Calu3 (cell line): ENCODE data around the gene SMPD2. TPM values are rescaled to one million over a fixed set of nuclear protein-coding genes. Genes with fewer than 3 reads are reported as not detected.

ENCODE experiments used
- BruUV-seq: library from RNA; stranded (reverse); fragments of 400-500 nt; replicated peaks from 2 replicates; lab custom pipeline; 2021; lab: Mats Ljungman, UMichigan
- CTCF ChIA-PET: fragments of 300-600 bp; sonication (Branson Sonifier 250); formaldehyde crosslinking; loops from one replicate; lab custom pipeline; 2022; ENCODE audit warnings: antibody characterized with exemption; lab: Charles Lee
- DNase-seq: peaks from one replicate; pipeline ENCODE4 v3.0.0; 2022
- H3K27ac Mint-ChIP-seq: one replicate; pipeline ENCODE4 v1.8.0; 2022; ENCODE audit warnings: mixed read lengths; ENCODE audit not compliant: unreplicated experiment
- H3K27me3 Mint-ChIP-seq: one replicate; pipeline ENCODE4 v1.8.0; 2022; ENCODE audit warnings: mixed read lengths; ENCODE audit not compliant: unreplicated experiment
- H3K36me3 Mint-ChIP-seq: one replicate; pipeline ENCODE4 v1.8.0; 2022; ENCODE audit warnings: mild to moderate bottlenecking, moderate library complexity, mixed read lengths; ENCODE audit not compliant: insufficient read depth, unreplicated experiment
- H3K4me1 Mint-ChIP-seq: one replicate; pipeline ENCODE4 v1.8.0; 2022; ENCODE audit warnings: mild to moderate bottlenecking, low read depth, mixed read lengths; ENCODE audit not compliant: unreplicated experiment
- H3K4me3 Mint-ChIP-seq: one replicate; pipeline ENCODE4 v1.8.0; 2022; ENCODE audit warnings: mild to moderate bottlenecking, low read depth, moderate library complexity, mixed read lengths; ENCODE audit not compliant: unreplicated experiment
- H3K9me3 Mint-ChIP-seq: one replicate; pipeline ENCODE4 v1.8.0; 2022; ENCODE audit warnings: low read depth, mixed read lengths; ENCODE audit not compliant: unreplicated experiment
- CTCF ChIP-seq: fragments of 200-600 bp; IDR thresholded peaks from one replicate; pipeline ENCODE4 v1.8.0; 2022; ENCODE audit warnings: antibody characterized with exemption; ENCODE audit not compliant: unreplicated experiment
- intact Hi-C: fragments of 100-400 bp; cut with micrococcal nuclease; formaldehyde crosslinking; loops from one replicate; pipeline ENCODE4 v1.10.0; 2022; ENCODE audit not compliant: unreplicated experiment
- total RNA-seq: library from RNA; stranded (reverse); gene quantifications from 2 replicates; pipeline ENCODE4 v1.2.3, GENCODE V29; 2022

The SMPD2 gene
- total RNA-seq, 1 experiment from 2014 or later: 17.3 TPM

GRCh38 chr6:109478222-109478805 is 37.8 kb downstream of the SMPD2 start:
- no TSS peak for BruUV-seq
- H3K27me3 Mint-ChIP-seq: no peaks in the 10 kb centered on the region
- intact Hi-C loops: no loop called here
- CTCF ChIA-PET: interaction anchor here (1.0 kb wide), 1 partner anchor 213 kb away, joined by 3 read pairs; the partner anchor contains the start of genes AK9 and FIG4
- TF ChIP-seq CTCF: no peak
- H3K27ac Mint-ChIP-seq: no peak overlapping the region
- H3K36me3 Mint-ChIP-seq: peaks cover 58% of the 10 kb centered on the region
- no peaks in the 10 kb centered on the region for H3K9me3 Mint-ChIP-seq
- peaks cover 42% of the 10 kb centered on the region for H3K4me1 Mint-ChIP-seq
- no peak for DNase-seq
- peak overlapping the region; percentile 26 for H3K4me3 Mint-ChIP-seq

- Mint-ChIP-seq H3K9me3 (no peaks in the 10 kb centered on the region), H3K4me3 (peak overlapping the region; percentile 20), H3K27ac (no peak overlapping the region), H3K36me3 (peaks cover 51% of the 10 kb centered on the region), H3K4me1 (peaks cover 42% of the 10 kb centered on the region), H3K27me3 (no peaks in the 10 kb centered on the region)
- DNase-seq: no peak
- BruUV-seq: no TSS peak
- intact Hi-C loops: no loop called here
- CTCF ChIA-PET: interaction anchor here (1.0 kb wide), 1 partner anchor 212 kb away, joined by 3 read pairs; the partner anchor contains the start of genes AK9 and FIG4
- TF ChIP-seq CTCF: no peak
Observed at GRCh38 chr6:109478841-109479624, 38.5 kb downstream of the SMPD2 start.

GRCh38 chr6:109480993-109481480 is 40.5 kb downstream of the SMPD2 start:
- intact Hi-C loops: no loop called here
- BruUV-seq: TSS peak; percentile 51
- peaks cover 45% of the 10 kb centered on the region for H3K4me1 Mint-ChIP-seq
- no peak for DNase-seq
- peak overlapping the region; percentile 86 for H3K4me3 Mint-ChIP-seq
- no peaks in the 10 kb centered on the region for H3K27me3 Mint-ChIP-seq
- no peak overlapping the region for H3K27ac Mint-ChIP-seq
- peaks cover 35% of the 10 kb centered on the region for H3K36me3 Mint-ChIP-seq
- H3K9me3 Mint-ChIP-seq: no peaks in the 10 kb centered on the region
- CTCF ChIA-PET: no interaction called here
- TF ChIP-seq CTCF: no peak

GRCh38 chr6:109482905-109483734 is 42.6 kb downstream of the SMPD2 start, which contains the start of gene ZBTB24:
ZBTB24 (minus strand) TSS chr6:109483219; CDS start chr6:109482026, 1,193 bp downstream.
- CTCF ChIA-PET: interaction anchor here (0.7 kb wide), 1 partner anchor 28 kb away, joined by 5 read pairs; no protein-coding TSS in a partner anchor
- TF ChIP-seq CTCF: no peak
- intact Hi-C loops: no loop called here
- peak within 1 kb of the TSS; percentile 43 for H3K27ac Mint-ChIP-seq
- H3K36me3 Mint-ChIP-seq: peaks cover 25% of the 10 kb centered on the region
- H3K9me3 Mint-ChIP-seq: no peaks in the 10 kb centered on the region
- DNase-seq: peak; percentile 91
- peaks cover 13% of the 10 kb centered on the region for H3K27me3 Mint-ChIP-seq
- H3K4me3 Mint-ChIP-seq: peak within 1 kb of the TSS; percentile 86
- peaks cover 41% of the 10 kb centered on the region for H3K4me1 Mint-ChIP-seq
- BruUV-seq: no TSS peak
